NT2/D1 (cell line): ENCODE results near the gene VSX1.
A peak's percentile ranks its signal among the peaks of the same experiment; 100 is the strongest.

Experiments
- DNase-seq: peaks from one replicate; pipeline ENCODE4 v3.0.0-alpha.2; 2011; ENCODE audit warnings: low read depth, low spot score
- H3K27me3 ChIP-seq: 2 replicates; pipeline ENCODE4 v1.6.0; 2011; ENCODE audit warnings: mild to moderate bottlenecking; ENCODE audit not compliant: insufficient read length, insufficient read depth
- H3K36me3 ChIP-seq: 2 replicates; pipeline ENCODE4 v1.6.1; 2011; ENCODE audit warnings: mild to moderate bottlenecking, low read length, mixed read lengths; ENCODE audit not compliant: insufficient read depth, insufficient read length
- H3K4me1 ChIP-seq: 2 replicates; pipeline ENCODE4 v1.5.1; 2011; ENCODE audit not compliant: insufficient read depth, insufficient read length
- H3K4me3 ChIP-seq: 2 replicates; pipeline ENCODE4 v1.5.1; 2011; ENCODE audit warnings: low read depth; ENCODE audit not compliant: insufficient read length
- H3K9ac ChIP-seq: 2 replicates; pipeline ENCODE4 v1.6.0; 2011; ENCODE audit warnings: low read depth; ENCODE audit not compliant: insufficient read length
- H3K9me3 ChIP-seq: 2 replicates; pipeline ENCODE4 v1.5.1; 2011; ENCODE audit warnings: mild to moderate bottlenecking, low read length; ENCODE audit not compliant: insufficient read depth
- SUZ12 ChIP-seq: IDR thresholded peaks from 2 replicates; pipeline ENCODE4 v1.6.1; 2011; ENCODE audit not compliant: insufficient read length, insufficient read depth; ENCODE audit errors: extremely low read depth
- YY1 ChIP-seq: IDR thresholded peaks from 2 replicates; pipeline ENCODE4 v1.6.1; 2011; ENCODE audit not compliant: insufficient read length, insufficient read depth
- ZNF274 ChIP-seq: IDR thresholded peaks from 2 replicates; pipeline ENCODE4 v1.6.1; 2011; ENCODE audit warnings: mild to moderate bottlenecking, low read depth, low read length

The VSX1 gene

GRCh38 chr20:25084626-25085187, 2.8 kb upstream of the VSX1 start:
- Histone ChIP-seq H3K9ac (no peak overlapping the region), H3K4me1 (peaks cover 3% of the 10 kb centered on the region), H3K36me3 (no peaks in the 10 kb centered on the region), H3K27me3 (peaks cover 96% of the 10 kb centered on the region), H3K9me3 (no peaks in the 10 kb centered on the region), H3K4me3 (peak overlapping the region; percentile 32)
- no peak for DNase-seq
- TF ChIP-seq ZNF274 (no peak), SUZ12 (peak; percentile 6)

- Histone ChIP-seq H3K9ac (peak overlapping the region; percentile 42), H3K9me3 (no peaks in the 10 kb centered on the region), H3K4me3 (peak overlapping the region; percentile 32), H3K36me3 (no peaks in the 10 kb centered on the region), H3K27me3 (peaks cover 96% of the 10 kb centered on the region), H3K4me1 (peaks cover 3% of the 10 kb centered on the region)
- TF ChIP-seq ZNF274 (no peak), SUZ12 (no peak), YY1 (no peak)
- DNase-seq, result no peak
Observed at GRCh38 chr20:25083773-25084625, 2.1 kb upstream of the VSX1 start.

DNA sequence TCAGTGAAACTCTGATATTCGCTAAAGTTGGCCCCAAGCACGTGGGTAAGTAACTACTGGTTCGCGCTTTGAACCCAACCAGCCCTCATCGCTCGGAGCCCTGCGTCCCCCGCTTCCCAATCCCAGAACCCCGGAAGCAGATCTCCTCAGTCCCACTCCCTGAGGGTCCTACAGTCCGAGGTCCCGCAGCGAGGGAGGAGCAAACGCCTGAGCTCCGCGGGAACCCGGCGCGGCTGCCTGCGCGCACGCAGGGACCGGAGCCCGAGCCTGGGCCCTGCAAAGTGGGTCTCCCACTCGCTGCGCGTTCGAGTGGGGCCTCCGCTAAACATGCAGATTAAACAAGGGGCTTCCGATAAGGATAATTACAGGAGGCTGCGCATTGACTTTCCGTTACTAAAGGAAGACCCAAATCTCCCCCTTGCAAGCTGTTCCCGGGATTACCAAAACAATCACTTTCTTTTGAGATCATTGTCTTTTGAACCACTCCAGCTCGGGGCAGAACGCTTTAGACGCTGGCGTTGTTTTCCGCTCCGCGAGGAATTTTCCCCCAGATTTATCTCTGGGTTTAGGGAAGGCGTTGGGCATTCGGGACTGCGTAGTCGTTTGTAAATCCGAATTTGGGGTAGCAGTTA, 1.3 kb upstream of the VSX1 start:
- peaks cover 98% of the 10 kb centered on the region for H3K27me3 ChIP-seq
- no peak for DNase-seq
- H3K4me3 ChIP-seq, result peak overlapping the region; percentile 32
- TF ChIP-seq ZNF274 (no peak), YY1 (no peak), SUZ12 (no peak)
- no peaks in the 10 kb centered on the region for H3K36me3 ChIP-seq
- H3K4me1 ChIP-seq, result peaks cover 3% of the 10 kb centered on the region
- H3K9ac ChIP-seq, result peak overlapping the region; percentile 42
- no peaks in the 10 kb centered on the region for H3K9me3 ChIP-seq

- no peak for TF ChIP-seq ZNF274
- H3K27me3 ChIP-seq, result peaks cover 100% of the 10 kb centered on the region
- no peak overlapping the region for H3K9ac ChIP-seq
- H3K9me3 ChIP-seq, result no peaks in the 10 kb centered on the region
- H3K4me3 ChIP-seq, result no peak overlapping the region
- H3K36me3 ChIP-seq, result no peaks in the 10 kb centered on the region
- DNase-seq, result no peak
- peaks cover 3% of the 10 kb centered on the region for H3K4me1 ChIP-seq
Observed at GRCh38 chr20:25082498-25082873, 545 bp upstream of the VSX1 start.

DNA sequence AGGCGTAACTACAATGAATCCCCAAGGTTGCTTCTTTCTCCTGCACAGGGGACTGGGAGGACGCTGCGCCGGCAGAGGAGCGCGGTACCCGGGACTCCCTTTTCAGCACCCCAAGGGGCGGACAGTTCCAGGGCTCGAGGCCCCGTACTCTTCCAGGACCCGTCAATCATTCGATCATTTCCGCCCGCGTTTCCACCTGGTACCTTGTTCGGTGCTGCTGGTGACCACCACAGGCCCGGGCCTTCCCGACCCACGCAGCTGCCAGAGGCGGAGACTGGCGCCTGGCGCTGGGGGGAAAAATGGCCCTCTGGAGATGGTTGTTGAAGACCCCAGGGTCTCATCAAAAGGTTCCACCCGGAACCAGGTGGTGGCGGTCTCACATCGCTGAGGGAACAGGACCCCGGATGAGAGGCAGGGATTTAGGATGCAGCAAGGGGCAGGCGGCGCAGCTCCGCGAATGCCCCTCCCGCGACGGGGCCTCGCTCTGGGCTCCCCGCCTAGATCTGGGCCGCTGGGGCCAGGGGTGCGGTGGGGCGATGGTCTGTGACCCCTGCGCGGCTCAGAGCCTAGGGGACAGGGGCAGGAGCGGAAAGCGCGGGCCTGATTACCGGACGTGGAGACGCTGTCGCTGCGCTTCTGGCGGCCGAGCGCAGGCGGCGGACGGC, 744 bp downstream of the VSX1 start:
- Histone ChIP-seq H3K9me3 (no peaks in the 10 kb centered on the region), H3K4me3 (peak overlapping the region; percentile 47), H3K27me3 (peaks cover 99% of the 10 kb centered on the region), H3K36me3 (no peaks in the 10 kb centered on the region), H3K9ac (peak overlapping the region; percentile 42), H3K4me1 (peaks cover 3% of the 10 kb centered on the region)
- DNase-seq, result peak; percentile 52
- TF ChIP-seq ZNF274 (no peak), SUZ12 (no peak), YY1 (no peak)

- Histone ChIP-seq H3K4me1 (peaks cover 1% of the 10 kb centered on the region), H3K9me3 (no peaks in the 10 kb centered on the region), H3K27me3 (peaks cover 94% of the 10 kb centered on the region), H3K36me3 (no peaks in the 10 kb centered on the region), H3K9ac (no peak overlapping the region), H3K4me3 (no peak overlapping the region)
- no peak for DNase-seq
- no peak for TF ChIP-seq SUZ12
- TF ChIP-seq ZNF274, result no peak
- no peak for TF ChIP-seq YY1
Observed at GRCh38 chr20:25079171-25079570, 2.8 kb downstream of the VSX1 start.

GRCh38 chr20:25078662-25079061, 3.3 kb downstream of the VSX1 start:
- no peak overlapping the region for H3K9ac ChIP-seq
- H3K4me3 ChIP-seq, result no peak overlapping the region
- no peaks in the 10 kb centered on the region for H3K4me1 ChIP-seq
- peaks cover 92% of the 10 kb centered on the region for H3K27me3 ChIP-seq
- no peak for TF ChIP-seq ZNF274
- TF ChIP-seq YY1, result no peak
- no peaks in the 10 kb centered on the region for H3K9me3 ChIP-seq
- H3K36me3 ChIP-seq, result no peaks in the 10 kb centered on the region
- DNase-seq, result no peak
